ENCODE results near the gene MOK. TPM values are rescaled to one million over a fixed set of nuclear protein-coding genes. Genes with fewer than 3 reads are reported as not detected.

Gene MOK
- total RNA-seq, 1 experiment from 2014 or later: 2.8 TPM

GRCh38 chr14:102215071-102215470 is 89.9 kb downstream of the MOK start:
- TF ChIP-seq, protein P1, sequence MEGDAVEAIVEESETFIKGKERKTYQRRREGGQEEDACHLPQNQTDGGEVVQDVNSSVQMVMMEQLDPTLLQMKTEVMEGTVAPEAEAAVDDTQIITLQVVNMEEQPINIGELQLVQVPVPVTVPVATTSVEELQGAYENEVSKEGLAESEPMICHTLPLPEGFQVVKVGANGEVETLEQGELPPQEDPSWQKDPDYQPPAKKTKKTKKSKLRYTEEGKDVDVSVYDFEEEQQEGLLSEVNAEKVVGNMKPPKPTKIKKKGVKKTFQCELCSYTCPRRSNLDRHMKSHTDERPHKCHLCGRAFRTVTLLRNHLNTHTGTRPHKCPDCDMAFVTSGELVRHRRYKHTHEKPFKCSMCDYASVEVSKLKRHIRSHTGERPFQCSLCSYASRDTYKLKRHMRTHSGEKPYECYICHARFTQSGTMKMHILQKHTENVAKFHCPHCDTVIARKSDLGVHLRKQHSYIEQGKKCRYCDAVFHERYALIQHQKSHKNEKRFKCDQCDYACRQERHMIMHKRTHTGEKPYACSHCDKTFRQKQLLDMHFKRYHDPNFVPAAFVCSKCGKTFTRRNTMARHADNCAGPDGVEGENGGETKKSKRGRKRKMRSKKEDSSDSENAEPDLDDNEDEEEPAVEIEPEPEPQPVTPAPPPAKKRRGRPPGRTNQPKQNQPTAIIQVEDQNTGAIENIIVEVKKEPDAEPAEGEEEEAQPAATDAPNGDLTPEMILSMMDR (conservative IDR thresholded peaks at IDR 0.05): no peak
- Histone ChIP-seq H4K8ac (replicated peaks; ENCODE audit: insufficient read length, low read depth, low read length) (no peak overlapping the region), H3T11ph (ENCODE audit: low read length) (no peak overlapping the region), H3K27ac (ENCODE audit: insufficient read length, low read depth, low read length) (no peak overlapping the region), H3K23me2 (ENCODE audit: insufficient read length, low read depth, low read length, poor library complexity, severe bottlenecking) (no peaks in the 10 kb centered on the region), H2BK15ac (ENCODE audit: low read depth, low read length) (no peak overlapping the region), H3K27me3 (ENCODE audit: insufficient read depth, low read length) (no peaks in the 10 kb centered on the region), H2BK12ac (ENCODE audit: insufficient read length, low read depth, low read length) (no peak overlapping the region), H3K79me1 (ENCODE audit: insufficient read depth, low read depth, low read length, poor library complexity, severe bottlenecking) (no peaks in the 10 kb centered on the region), H3K9me3 (ENCODE audit: control insufficient read depth, low read depth, low read length) (no peaks in the 10 kb centered on the region), H3K23ac (ENCODE audit: insufficient read length, low read depth, low read length) (no peak overlapping the region), H3K18ac (ENCODE audit: insufficient read length, low read depth, low read length) (no peak overlapping the region), H2BK5ac (ENCODE audit: insufficient read length, low read length) (no peak overlapping the region), H4K5ac (ENCODE audit: insufficient read length, low read depth, low read length) (no peak overlapping the region), H2AK5ac (ENCODE audit: insufficient read length, low read length) (no peak overlapping the region), H3K4ac (ENCODE audit: low read depth, low read length) (no peak overlapping the region), H4K91ac (ENCODE audit: insufficient read length, low read depth, low read length) (no peak overlapping the region), H3K56ac (ENCODE audit: insufficient read length, low read depth, low read length) (no peak overlapping the region), H3K79me2 (ENCODE audit: insufficient read depth, low read length) (no peaks in the 10 kb centered on the region), H3K14ac (ENCODE audit: insufficient read depth, low read length) (no peak overlapping the region), H2BK120ac (ENCODE audit: low read depth, low read length, poor library complexity, severe bottlenecking) (no peak overlapping the region), H3K9ac (ENCODE audit: extremely low read depth, insufficient read length, low read length) (no peak overlapping the region), H2AFZ (ENCODE audit: low read length) (no peak overlapping the region), H2BK20ac (ENCODE audit: low read depth, low read length, poor library complexity, severe bottlenecking) (no peak overlapping the region), H4K20me1 (ENCODE audit: control insufficient read depth, insufficient read depth, insufficient read length) (no peaks in the 10 kb centered on the region), H3K4me2 (ENCODE audit: insufficient read depth, insufficient read length, low read length) (no peak overlapping the region), H3K4me1 (ENCODE audit: insufficient read depth, low read length) (no peaks in the 10 kb centered on the region)
- Mint-ChIP-seq H3K36me3 (ENCODE audit: insufficient read depth in 1 of 3, low read depth in 3 of 3) (no peaks in the 10 kb centered on the region; a peak in 4 of 7 replicates), H3K27me3 (ENCODE audit: low read depth) (no peaks in the 10 kb centered on the region), H3K9me3 (no peaks in the 10 kb centered on the region), H3K4me1 (peaks cover 9 to 26% of the 10 kb centered on the region in 2 experiments), H3K27ac (no peak overlapping the region), H3K4me3 (no peak overlapping the region)
- DNase-seq: no peak
- WGBS (ENCODE audit: extremely low coverage, insufficient read length, low lambda C conversion rate): no CpG with 5 or more reads among the region's 12 CpGs

Data from H9 (cell line).